ENCODE data around the gene NOL12.
"Not testable (repeated sequence)": the region's sequence is repeated elsewhere in the genome, so short reads cannot be mapped to it uniquely, and the experiment has no call there.

NOL12 gene

GRCh38 chr22:37679670-37680069, 6.5 kb upstream of the NOL12 start:
- no peak for DNase-seq (ENCODE audit: low read depth, low spot score)

- DNase-seq (ENCODE audit: low read depth, low spot score): no peak
Observed at GRCh38 chr22:37680191-37680851, 5.8 kb upstream of the NOL12 start.

- DNase-seq (ENCODE audit: low read depth, low spot score): no peak
Observed at GRCh38 chr22:37681001-37681424, 5.1 kb upstream of the NOL12 start.

GRCh38 chr22:37681556-37682049, 4.5 kb upstream of the NOL12 start:
- DNase-seq (ENCODE audit: low read depth, low spot score): no peak

GRCh38 chr22:37684803-37685615, 1.1 kb upstream of the NOL12 start:
- DNase-seq (ENCODE audit: low read depth, low spot score): no peak

- no peak for DNase-seq (ENCODE audit: low read depth, low spot score)
Observed at GRCh38 chr22:37690407-37690806, 4.3 kb downstream of the NOL12 start.

- DNase-seq (ENCODE audit: low read depth, low spot score): no peak
Observed at GRCh38 chr22:37690901-37691504, 4.9 kb downstream of the NOL12 start.

GRCh38 chr22:37692627-37693285, 6.6 kb downstream of the NOL12 start:
- DNase-seq (ENCODE audit: low read depth, low spot score): no peak

GRCh38 chr22:37694131-37694530, 8.0 kb downstream of the NOL12 start:
- not testable (repeated sequence) for DNase-seq (ENCODE audit: low read depth, low spot score)

- not testable (repeated sequence) for DNase-seq (ENCODE audit: low read depth, low spot score)
Observed at GRCh38 chr22:37696260-37696656, 10.1 kb downstream of the NOL12 start.

- peak; percentile 88 for DNase-seq (ENCODE audit: low read depth, low spot score)
Observed at GRCh38 chr22:37696657-37697537, 10.8 kb downstream of the NOL12 start, which contains the start of gene TRIOBP. TRIOBP (plus strand) TSS chr22:37697048; CDS start chr22:37701366, 4,318 bp downstream.

GRCh38 chr22:37697538-37697835, 11.3 kb downstream of the NOL12 start:
- no peak for DNase-seq (ENCODE audit: low read depth, low spot score)

- DNase-seq (ENCODE audit: low read depth, low spot score): no peak
Observed at GRCh38 chr22:37701141-37701786, 15.1 kb downstream of the NOL12 start.

- no peak for DNase-seq (ENCODE audit: low read depth, low spot score)
Observed at GRCh38 chr22:37703906-37704305, 17.8 kb downstream of the NOL12 start.

GRCh38 chr22:37704645-37705044, 18.5 kb downstream of the NOL12 start:
- DNase-seq (ENCODE audit: low read depth, low spot score): no peak

GRCh38 chr22:37705205-37705604, 19.1 kb downstream of the NOL12 start:
- DNase-seq (ENCODE audit: low read depth, low spot score): no peak

GRCh38 chr22:37708580-37709444, 22.7 kb downstream of the NOL12 start:
- no peak for DNase-seq (ENCODE audit: low read depth, low spot score)

GRCh38 chr22:37709445-37709765, 23.3 kb downstream of the NOL12 start:
- DNase-seq (ENCODE audit: low read depth, low spot score): no peak

- DNase-seq (ENCODE audit: low read depth, low spot score): no peak
Observed at GRCh38 chr22:37710675-37711074, 24.5 kb downstream of the NOL12 start.

- no peak for DNase-seq (ENCODE audit: low read depth, low spot score)
Observed at GRCh38 chr22:37711490-37711889, 25.3 kb downstream of the NOL12 start.
